ENCODE data around the gene LLCFC1. TPM values are rescaled to one million over a fixed set of nuclear protein-coding genes. Genes with fewer than 3 reads are reported as not detected.

The LLCFC1 gene
- not detected in 2 replicates for total RNA-seq (2014; rRNA removed; shearing (Covaris generic))
- polyA plus RNA-seq (2015; cell fraction: cytosol; rRNA removed) = not detected in 2 replicates
- polyA plus RNA-seq (2015; cell fraction: nucleus; rRNA removed) = not detected in 2 replicates

- DNase-seq (ENCODE audit: low read depth) = no peak
Measured at GRCh38 chr7:142939226-142939910, at the start of gene LLCFC1. TSS of gene LLCFC1 (plus strand) at chr7:142939484. CDS start at chr7:142939622, 138 bp downstream.

- no peak for DNase-seq (ENCODE audit: low read depth)
Measured at GRCh38 chr7:142889816-142890215, 49.5 kb upstream of the LLCFC1 start.

DNA sequence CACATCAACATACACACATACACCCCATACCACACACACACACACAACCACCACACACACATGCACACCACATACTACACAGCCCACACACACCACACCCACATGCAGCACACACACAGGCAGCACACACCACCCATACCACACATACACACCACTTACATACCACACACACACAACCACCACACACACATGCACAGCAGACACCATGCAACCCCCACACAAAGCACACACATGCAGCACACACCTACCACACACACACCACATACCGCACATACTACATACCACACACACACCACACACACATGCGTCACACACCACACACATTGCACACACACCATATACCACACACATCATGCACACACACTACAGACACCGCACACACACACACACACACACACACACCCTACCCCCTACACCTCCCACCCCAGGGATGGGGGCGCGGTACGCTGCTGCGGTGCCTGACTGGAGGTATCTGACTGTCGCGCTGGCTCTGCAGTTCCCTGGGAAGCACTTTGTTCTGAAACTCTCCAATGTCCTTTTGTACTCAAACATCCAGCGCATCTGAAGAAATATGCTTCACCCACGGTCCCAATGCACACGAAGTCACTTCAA is 48.3 kb upstream of the LLCFC1 start:
- no peak for DNase-seq (ENCODE audit: low read depth)

DNA sequence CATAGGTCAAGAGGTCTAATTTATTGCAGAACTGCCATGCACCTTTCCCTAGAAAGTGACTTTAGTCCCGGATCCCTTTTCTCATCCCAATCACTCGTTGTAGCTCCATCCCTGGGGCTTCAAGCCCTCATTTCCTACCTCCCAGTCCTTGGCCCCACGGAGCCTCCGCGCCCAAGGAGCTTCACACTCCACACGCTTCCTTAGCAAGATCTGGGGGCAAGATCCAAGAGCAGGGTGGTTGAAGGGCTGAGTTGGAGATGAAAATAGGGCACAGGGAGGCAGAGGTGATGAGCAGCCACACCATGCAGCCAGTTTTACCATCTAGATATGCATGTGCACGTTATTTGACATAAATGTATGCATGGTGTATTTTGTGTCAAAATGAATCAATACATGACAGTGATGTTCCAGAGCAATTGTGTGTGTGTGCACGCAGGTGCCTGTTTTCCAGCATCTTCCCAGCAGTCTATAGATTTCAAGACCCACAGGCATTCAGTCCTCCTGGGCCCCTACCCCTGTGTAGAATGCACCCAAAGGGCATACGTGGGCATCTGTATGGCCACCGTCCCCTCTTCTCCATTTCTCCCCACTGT is 47.7 kb upstream of the LLCFC1 start:
- no peak for DNase-seq (ENCODE audit: low read depth)

- DNase-seq (ENCODE audit: low read depth) = no peak
Measured at GRCh38 chr7:142892951-142893350, 46.3 kb upstream of the LLCFC1 start.

GRCh38 chr7:142894112-142894984 is 44.9 kb upstream of the LLCFC1 start:
- DNase-seq (ENCODE audit: low read depth) = no peak

- no peak for DNase-seq (ENCODE audit: low read depth)
Measured at GRCh38 chr7:142894985-142895593, 44.2 kb upstream of the LLCFC1 start.

- DNase-seq (ENCODE audit: low read depth) = no peak
Measured at GRCh38 chr7:142896151-142896550, 43.1 kb upstream of the LLCFC1 start.

DNA sequence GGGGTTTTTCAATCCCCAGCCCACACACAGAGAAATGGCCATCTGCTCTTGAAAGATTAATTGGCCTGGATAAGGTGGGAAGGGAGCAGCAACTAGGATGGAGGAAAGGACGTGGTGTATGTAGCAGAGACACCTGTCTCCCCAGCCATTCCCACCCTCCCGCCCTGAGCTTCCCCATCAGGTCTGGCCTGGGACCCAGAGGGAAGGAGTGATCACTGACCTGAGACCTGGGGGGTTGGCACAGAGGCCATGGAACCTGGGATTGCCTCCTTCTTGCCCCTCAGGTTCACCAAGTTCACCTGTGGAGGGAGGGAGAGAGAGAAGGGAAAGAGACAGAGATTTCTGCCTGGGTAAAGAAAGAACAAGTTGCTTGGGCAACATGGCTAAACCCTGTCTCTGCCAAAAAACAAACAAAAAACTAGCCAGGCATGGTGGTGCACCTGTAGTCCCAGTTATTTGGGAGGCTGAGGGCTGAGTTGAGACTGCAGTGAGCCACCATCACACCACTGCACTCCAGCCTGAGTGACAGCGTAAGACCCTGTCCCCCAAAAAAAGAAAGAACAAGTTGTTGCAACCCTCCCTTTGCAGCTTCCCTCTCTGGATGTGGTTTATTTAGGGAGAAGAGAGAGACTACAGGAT is 42.4 kb upstream of the LLCFC1 start:
- DNase-seq (ENCODE audit: low read depth) = no peak

DNA sequence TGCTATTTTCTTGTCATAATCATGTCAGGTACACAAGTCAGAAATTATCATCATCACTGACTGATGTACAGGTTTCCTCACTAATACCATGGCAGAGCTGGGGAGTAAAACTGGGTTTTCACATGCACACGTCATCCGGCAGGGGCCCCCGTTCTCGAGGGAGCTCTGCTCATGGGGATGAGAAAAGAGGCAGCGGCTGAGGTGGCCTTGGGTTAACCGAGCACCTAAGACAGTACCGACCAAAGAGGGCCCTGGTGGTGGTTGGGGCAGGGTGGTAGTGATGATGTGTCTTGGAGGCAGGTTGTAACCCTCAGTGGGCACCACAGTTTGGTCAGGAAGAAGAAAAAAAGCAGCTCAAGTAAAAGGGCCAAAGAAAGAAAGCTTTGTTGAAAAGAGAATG is 41.6 kb upstream of the LLCFC1 start:
- no peak for DNase-seq (ENCODE audit: low read depth)

DNA sequence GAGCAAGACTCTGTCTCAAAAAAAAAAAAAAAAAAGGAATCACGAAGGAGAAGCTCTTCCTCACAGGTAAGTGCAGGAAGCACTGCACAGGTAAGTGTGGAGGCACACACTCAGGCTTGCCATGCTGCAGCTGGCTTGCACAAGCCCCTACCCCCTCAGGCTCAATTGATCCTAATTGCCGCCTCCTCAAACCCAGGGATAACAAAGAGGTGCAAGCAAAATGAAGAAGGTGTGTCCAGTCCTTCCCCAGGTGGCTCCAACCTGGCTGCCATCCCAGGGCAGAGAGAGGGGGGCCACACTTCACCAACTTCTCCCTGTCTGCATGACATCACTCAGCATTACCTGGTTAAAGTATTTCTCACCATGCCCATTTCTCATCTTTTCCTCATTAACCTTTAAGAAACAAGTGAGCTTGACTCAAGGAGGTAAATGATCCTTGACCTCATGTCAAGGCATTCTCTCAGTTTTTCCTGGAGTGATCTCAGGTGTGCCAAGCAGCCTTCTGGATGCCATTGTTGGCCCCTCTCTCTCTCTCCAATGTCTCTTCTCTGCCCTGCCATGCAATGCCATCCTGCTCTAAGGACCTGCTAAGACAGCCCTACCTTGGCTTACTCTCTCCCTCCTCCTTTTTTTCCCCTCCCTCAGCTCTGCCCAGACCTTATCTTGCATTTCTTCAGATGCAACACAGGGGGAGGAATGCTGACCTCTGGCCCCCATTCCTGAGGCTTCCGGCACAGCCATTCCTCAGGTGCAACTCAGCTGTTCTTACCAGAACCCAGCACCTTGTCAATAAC is 40.7 kb upstream of the LLCFC1 start:
- DNase-seq (ENCODE audit: low read depth) = no peak

DNA sequence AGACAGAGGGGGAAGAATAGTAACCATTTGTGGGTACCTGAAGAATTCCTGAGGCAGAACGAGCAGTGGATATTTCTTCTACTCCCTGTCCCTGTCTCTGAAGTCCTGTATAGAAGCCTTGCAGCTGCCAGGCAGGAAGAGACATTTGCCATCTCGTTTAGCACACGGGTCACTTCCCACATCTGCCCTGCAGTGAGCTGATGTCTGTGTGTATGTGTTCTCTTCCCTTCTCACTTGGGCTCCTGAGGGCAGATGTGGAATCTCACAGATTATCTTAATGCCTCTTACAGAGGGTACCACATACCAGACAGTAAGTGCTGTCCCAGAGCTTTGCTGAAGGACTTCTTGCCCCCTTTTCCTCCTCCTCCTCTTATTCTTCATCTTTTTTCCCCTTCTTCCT is 39.6 kb upstream of the LLCFC1 start:
- no peak for DNase-seq (ENCODE audit: low read depth)

GRCh38 chr7:142901426-142902259 is 37.6 kb upstream of the LLCFC1 start:
- DNase-seq (ENCODE audit: low read depth) = no peak

DNA sequence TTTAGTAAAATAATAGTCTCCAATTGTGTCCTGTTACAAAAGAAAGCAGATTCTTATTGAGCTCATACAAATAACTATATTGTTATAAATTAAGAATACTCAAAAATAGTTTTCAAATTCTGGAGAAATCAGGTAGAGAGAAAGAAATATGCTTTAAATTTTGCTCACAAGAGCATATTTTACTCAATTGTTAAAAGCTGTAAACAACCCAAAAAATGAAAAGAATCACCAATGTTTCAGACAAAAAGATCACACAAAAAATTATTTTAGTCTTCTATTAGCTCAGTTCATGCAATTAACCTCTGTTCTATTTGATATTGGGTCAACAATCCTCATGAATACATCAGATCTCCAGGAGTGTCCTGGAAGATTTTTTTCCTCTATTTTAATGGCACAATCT is 35.2 kb upstream of the LLCFC1 start:
- DNase-seq (ENCODE audit: low read depth) = no peak

DNA sequence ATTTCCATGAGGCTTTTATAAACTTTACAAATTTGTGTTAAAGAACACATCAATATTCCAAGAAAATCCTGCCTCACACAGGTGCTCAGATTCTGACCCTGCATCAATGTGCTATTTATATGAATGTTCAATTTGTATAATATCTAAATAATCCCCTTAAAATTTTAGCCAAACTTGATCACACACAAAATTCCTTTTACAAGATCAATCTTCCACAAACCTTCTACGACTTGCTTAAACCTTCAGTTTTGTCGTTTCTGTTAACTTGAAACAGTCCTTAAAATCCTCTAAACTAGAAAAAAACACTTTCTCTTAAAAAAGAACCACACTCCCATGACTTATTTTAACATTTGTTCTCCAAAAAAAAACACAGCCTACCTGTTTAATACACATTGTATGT is 33.5 kb upstream of the LLCFC1 start:
- no peak for DNase-seq (ENCODE audit: low read depth)

DNA sequence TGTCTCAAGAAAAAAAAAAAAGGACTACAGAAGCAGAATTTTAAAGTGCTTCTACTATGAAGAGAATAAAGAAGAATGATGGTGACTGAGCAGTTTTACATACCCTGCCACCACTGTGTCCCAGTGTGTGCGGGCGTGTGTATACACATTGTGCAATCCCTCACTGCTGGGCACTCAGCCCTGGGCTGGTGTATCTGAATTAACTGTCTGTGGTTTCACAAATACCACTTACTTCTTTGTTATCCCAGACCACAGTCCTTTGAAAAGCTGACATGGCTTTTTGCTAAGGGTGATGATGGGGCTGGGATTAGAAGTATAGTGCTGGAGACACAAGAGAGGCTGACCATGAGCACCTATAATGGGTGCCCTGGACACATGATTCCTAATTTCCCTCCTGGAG is 32.6 kb upstream of the LLCFC1 start:
- DNase-seq (ENCODE audit: low read depth) = no peak

GRCh38 chr7:142908290-142908689 is 31.0 kb upstream of the LLCFC1 start:
- DNase-seq (ENCODE audit: low read depth) = no peak

DNA sequence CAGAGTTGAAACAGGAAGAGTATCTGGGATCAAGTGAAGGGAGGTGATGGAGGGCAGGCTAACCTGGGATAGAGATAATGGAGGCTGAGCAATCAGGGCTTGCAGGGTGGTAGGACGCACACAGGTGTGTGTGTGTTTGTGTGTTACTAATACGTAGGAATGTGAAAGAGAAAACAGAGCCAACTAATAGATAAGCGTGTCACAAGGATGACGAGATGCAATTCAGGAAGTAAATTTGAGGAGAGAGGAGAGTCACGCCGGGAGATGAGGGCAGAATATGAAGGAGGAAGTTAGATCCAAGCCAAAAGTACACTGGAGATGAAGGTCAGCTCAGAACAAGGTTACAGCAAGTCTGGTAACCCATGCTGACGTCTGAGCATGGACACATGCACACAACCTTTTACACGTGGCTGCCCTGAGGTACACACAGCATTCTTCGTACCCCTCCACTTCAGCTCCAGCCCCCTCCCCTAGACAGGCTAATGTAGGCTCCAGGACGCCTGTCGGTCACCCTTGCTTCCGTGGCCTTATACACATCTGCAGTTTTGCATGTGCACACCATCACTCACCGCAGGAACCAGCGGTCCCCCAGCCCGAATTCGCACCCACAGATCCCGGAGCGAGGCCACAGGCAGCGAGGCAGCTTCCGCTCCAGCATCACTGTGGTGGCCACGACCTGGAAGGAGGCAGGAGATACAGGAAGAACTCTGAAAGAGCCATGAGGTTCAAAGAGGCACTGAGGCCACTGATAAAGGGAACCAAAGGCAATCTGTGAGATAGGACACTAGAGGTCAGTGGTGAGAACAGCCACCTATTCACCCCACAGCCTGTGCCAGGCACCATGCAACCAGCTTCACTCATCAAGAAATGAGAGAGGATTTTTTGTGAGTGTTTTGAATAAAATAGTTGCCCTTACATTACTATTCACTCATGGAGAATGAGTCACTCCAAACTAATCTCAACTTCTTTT is 30.1 kb upstream of the LLCFC1 start:
- peak; percentile 29 for DNase-seq (ENCODE audit: low read depth)
